RWPE2 (cell line): ENCODE measurements around the gene WWOX.

Experiments used
- ATAC-seq: fragments of 200-7000 bp; cut with Tn5 transposase; 3 replicates; pipeline ENCODE4 v1.9.1; 2021; ENCODE audit warnings: low read depth
- DNase-seq: peaks from one replicate; pipeline ENCODE4 v3.0.0-alpha.2; 2020; ENCODE audit warnings: low spot score
- H3K27ac ChIP-seq: fragments of 450-650 bp; 2 replicates; pipeline ENCODE4 v1.5.1; 2017; ENCODE audit warnings: mild to moderate bottlenecking; ENCODE audit not compliant: poor library complexity, severe bottlenecking
- H3K27me3 ChIP-seq: fragments of 250-450 bp; sonication (Bioruptor Pico); 2 replicates; pipeline ENCODE4 v1.5.1; 2021; ENCODE audit warnings: mild to moderate bottlenecking, moderate library complexity; ENCODE audit not compliant: insufficient read depth, poor library complexity, severe bottlenecking
- H3K36me3 ChIP-seq: fragments of 250-450 bp; sonication (Bioruptor Pico); 2 replicates; pipeline ENCODE4 v1.5.1; 2020; ENCODE audit warnings: low read depth, mild to moderate bottlenecking, moderate library complexity
- H3K4me1 ChIP-seq: fragments of 250-450 bp; sonication (Bioruptor Pico); 2 replicates; pipeline ENCODE4 v1.5.1; 2021; ENCODE audit warnings: mild to moderate bottlenecking, moderate library complexity; ENCODE audit not compliant: insufficient read depth, poor library complexity, severe bottlenecking
- H3K4me3 ChIP-seq: fragments of 250-450 bp; sonication (Bioruptor Pico); 2 replicates; pipeline ENCODE4 v1.5.1; 2021; ENCODE audit warnings: mild to moderate bottlenecking, moderate library complexity; ENCODE audit not compliant: severe bottlenecking
- H3K9me3 ChIP-seq: fragments of 250-450 bp; sonication (Bioruptor Pico); 2 replicates; pipeline ENCODE4 v1.5.1; 2021; ENCODE audit warnings: mild to moderate bottlenecking, moderate library complexity; ENCODE audit not compliant: severe bottlenecking
- CTCF ChIP-seq: fragments of 450-650 bp; IDR thresholded peaks from one replicate; pipeline ENCODE4 v1.5.1; 2017; ENCODE audit warnings: mild to moderate bottlenecking, moderate library complexity; ENCODE audit not compliant: poor library complexity, severe bottlenecking

The WWOX gene

GRCh38 chr16:78176435-78176834 lies 77.0 kb downstream of the WWOX start:
- Histone ChIP-seq H3K36me3 (no peaks in the 10 kb centered on the region), H3K9me3 (no peaks in the 10 kb centered on the region), H3K4me1 (no peaks in the 10 kb centered on the region), H3K4me3 (no peak overlapping the region), H3K27me3 (no peaks in the 10 kb centered on the region), H3K27ac (no peak overlapping the region)
- ATAC-seq (no peak), DNase-seq (no peak)
- no peak for TF ChIP-seq CTCF

GRCh38 chr16:78177218-78177617 lies 77.8 kb downstream of the WWOX start:
- Histone ChIP-seq H3K4me3 (no peak overlapping the region), H3K9me3 (no peaks in the 10 kb centered on the region), H3K27ac (no peak overlapping the region), H3K4me1 (no peaks in the 10 kb centered on the region), H3K27me3 (no peaks in the 10 kb centered on the region), H3K36me3 (no peaks in the 10 kb centered on the region)
- DNase-seq: no peak
- TF ChIP-seq CTCF: no peak
- ATAC-seq: no peak

GRCh38 chr16:78177987-78178386 lies 78.5 kb downstream of the WWOX start:
- H3K4me1 ChIP-seq: no peaks in the 10 kb centered on the region
- no peak overlapping the region for H3K4me3 ChIP-seq
- no peak overlapping the region for H3K27ac ChIP-seq
- no peaks in the 10 kb centered on the region for H3K36me3 ChIP-seq
- H3K9me3 ChIP-seq: no peaks in the 10 kb centered on the region
- DNase-seq (no peak), ATAC-seq (no peak)
- TF ChIP-seq CTCF: no peak
- H3K27me3 ChIP-seq: no peaks in the 10 kb centered on the region

- Histone ChIP-seq H3K27me3 (no peaks in the 10 kb centered on the region), H3K36me3 (no peaks in the 10 kb centered on the region), H3K9me3 (no peaks in the 10 kb centered on the region), H3K4me3 (no peak overlapping the region), H3K4me1 (no peaks in the 10 kb centered on the region), H3K27ac (no peak overlapping the region)
- DNase-seq: no peak
- no peak for TF ChIP-seq CTCF
- ATAC-seq: no peak
Measured at GRCh38 chr16:78179666-78180065, 80.2 kb downstream of the WWOX start.

- Histone ChIP-seq H3K27me3 (no peaks in the 10 kb centered on the region), H3K9me3 (no peaks in the 10 kb centered on the region), H3K27ac (no peak overlapping the region), H3K4me3 (no peak overlapping the region), H3K36me3 (no peaks in the 10 kb centered on the region), H3K4me1 (no peaks in the 10 kb centered on the region)
- TF ChIP-seq CTCF: no peak
- DNase-seq (no peak), ATAC-seq (no peak)
Measured at GRCh38 chr16:78180349-78180748, 80.9 kb downstream of the WWOX start.
